CD14-positive monocyte (primary cell): ENCODE measurements around the gene CCDC107. TPM values are rescaled to one million over a fixed set of nuclear protein-coding genes. Genes with fewer than 3 reads are reported as not detected.
"Not testable (repeated sequence)": the region's sequence is repeated elsewhere in the genome, so short reads cannot be mapped to it uniquely, and the experiment has no call there.

ENCODE experiments used
- DNase-seq, 3 donors: peaks; one replicate each; pipeline ENCODE4 v3.0.0-alpha.2; 2011 to 2022
- H2AFZ ChIP-seq: 2 replicates; pipeline ENCODE4 v1.6.0; 2012; ENCODE audit warnings: mild to moderate bottlenecking, low read depth, low read length, inconsistent platforms; ENCODE audit not compliant: insufficient read depth, poor library complexity, severe bottlenecking
- H3K27ac ChIP-seq, 2 donors: 1 replicate in 1 of 2; 2 replicates in 1 of 2; pipeline ENCODE4 v1.5.1; 2012 to 2013; ENCODE audit warnings: low read length in 2 of 2, control low read depth in 1 of 2, inconsistent platforms in 1 of 2, low read depth in 1 of 2, mild to moderate bottlenecking in 1 of 2
- H3K27me3 ChIP-seq, 2 donors: one replicate each; pipeline versions ENCODE4 v1.6.0 to v1.6.1; 2011 to 2013; ENCODE audit warnings: low read length in 2 of 2; ENCODE audit not compliant: control insufficient read depth in 2 of 2, insufficient read depth in 2 of 2
- H3K36me3 ChIP-seq, 2 donors: replicated peaks in 1 of 2; 1 replicate in 1 of 2; 2 replicates in 1 of 2; pipeline versions ENCODE4 v1.5.1 to v1.6.1; 2012 to 2013; ENCODE audit warnings: low read length in 2 of 2, control low read depth in 1 of 2, inconsistent platforms in 1 of 2, mild to moderate bottlenecking in 1 of 2; ENCODE audit not compliant: insufficient read depth in 2 of 2, control insufficient read depth in 1 of 2
- H3K4me1 ChIP-seq, 2 donors: 1 replicate in 1 of 2; 2 replicates in 1 of 2; pipeline versions ENCODE4 v1.5.1 to v1.6.1; 2012 to 2013; ENCODE audit warnings: low read length in 2 of 2, control low read depth in 1 of 2, inconsistent platforms in 1 of 2, mild to moderate bottlenecking in 1 of 2, moderate library complexity in 1 of 2; ENCODE audit not compliant: insufficient read depth in 2 of 2, control insufficient read depth in 1 of 2
- H3K4me2 ChIP-seq: replicated peaks from 2 replicates; pipeline ENCODE3; 2012; ENCODE audit warnings: low read length, moderate library complexity, mild to moderate bottlenecking; ENCODE audit not compliant: poor library complexity, severe bottlenecking; ENCODE audit errors: extremely low read depth
- H3K4me3 ChIP-seq, 3 experiments: fragments of 200-600 bp in 1 of 3; sonication (generic) in 1 of 3; replicated peaks in 1 of 3; 1 replicate in 2 of 3; 2 replicates in 1 of 3; pipeline ENCODE4 v1.5.1; 2011 to 2013; ENCODE audit warnings: low read length in 3 of 3, mild to moderate bottlenecking in 3 of 3, control low read depth in 2 of 3, low read depth in 2 of 3, inconsistent platforms in 1 of 3, moderate library complexity in 1 of 3
- H3K79me2 ChIP-seq: 2 replicates; pipeline ENCODE4 v1.6.0; 2012; ENCODE audit warnings: mild to moderate bottlenecking, control low read depth, inconsistent platforms, low read length, moderate library complexity; ENCODE audit not compliant: insufficient read depth
- H3K9ac ChIP-seq: 2 replicates; pipeline ENCODE4 v1.6.0; 2017; ENCODE audit warnings: low read length, mild to moderate bottlenecking; ENCODE audit not compliant: insufficient read depth, poor library complexity, severe bottlenecking
- H3K9me3 ChIP-seq, 2 donors: replicated peaks in 1 of 2; 1 replicate in 1 of 2; 2 replicates in 1 of 2; pipeline versions ENCODE4 v1.5.1 to v1.6.1; 2012 to 2013; ENCODE audit warnings: low read length in 2 of 2, control low read depth in 1 of 2; ENCODE audit not compliant: control insufficient read depth in 1 of 2, insufficient read depth in 1 of 2
- H4K20me1 ChIP-seq: 2 replicates; pipeline ENCODE4 v1.6.0; 2012; ENCODE audit warnings: mild to moderate bottlenecking, low read length, control low read depth, moderate library complexity; ENCODE audit not compliant: insufficient read depth
- H3K27ac Mint-ChIP-seq, 7 donors: one replicate each; pipeline ENCODE4 v1.8.0; 2020; ENCODE audit warnings: mild to moderate bottlenecking in 7 of 7, mixed read lengths in 7 of 7, moderate library complexity in 6 of 7, inconsistent platforms in 2 of 7
- H3K27me3 Mint-ChIP-seq, 3 donors: one replicate each; pipeline ENCODE4 v1.8.0; 2021 to 2022; ENCODE audit warnings: low read depth in 3 of 3, mild to moderate bottlenecking in 3 of 3, mixed read lengths in 3 of 3, moderate library complexity in 3 of 3, inconsistent platforms in 1 of 3
- H3K36me3 Mint-ChIP-seq, 2 donors: one replicate each; pipeline ENCODE4 v1.8.0; 2020; ENCODE audit warnings: mixed read lengths in 2 of 2, inconsistent platforms in 1 of 2, mild to moderate bottlenecking in 1 of 2
- H3K4me1 Mint-ChIP-seq: one replicate; pipeline ENCODE4 v1.8.0; 2020; ENCODE audit warnings: mild to moderate bottlenecking, mixed read lengths
- H3K4me3 Mint-ChIP-seq, 2 donors: one replicate each; pipeline ENCODE4 v1.8.0; 2020; ENCODE audit warnings: mild to moderate bottlenecking in 2 of 2, mixed read lengths in 2 of 2, moderate library complexity in 1 of 2
- H3K9me3 Mint-ChIP-seq, 7 donors: one replicate each; pipeline ENCODE4 v1.8.0; 2020 to 2022; ENCODE audit warnings: mixed read lengths in 7 of 7, mild to moderate bottlenecking in 6 of 7, moderate library complexity in 6 of 7, inconsistent platforms in 2 of 7
- WGBS: methylation state at CpG from one replicate; pipeline ENCODE4 v1.1.5; 2013; ENCODE audit warnings: missing lambda C conversion rate; ENCODE audit not compliant: insufficient coverage; 5-methylcytosine and 5-hydroxymethylcytosine counted together
- intact Hi-C, 2 donors: fragments of 100-400 bp; cut with micrococcal nuclease; formaldehyde crosslinking; loops; one replicate each; pipeline versions ENCODE4 v1.15.0 to v1.15.1; 2023
- polyA plus RNA-seq, 3 donors: library from polyadenylated mRNA; depleted of rRNA in 1 of 3; unstranded in 2 of 3; stranded (reverse) in 1 of 3; fragments of 300-500 nt in 2 of 3; fragments of >200 nt in 1 of 3; fragmentation: Illumina TruSeq in 2 of 3; gene quantifications; 1 replicate in 2 of 3; 2 replicates in 1 of 3; pipeline ENCODE4 v1.2.3, GENCODE V29; 2012 to 2021

CCDC107 gene
- polyA plus RNA-seq, 3 donors, result 17.2 to 32.6 (median 23.2) TPM

DNA sequence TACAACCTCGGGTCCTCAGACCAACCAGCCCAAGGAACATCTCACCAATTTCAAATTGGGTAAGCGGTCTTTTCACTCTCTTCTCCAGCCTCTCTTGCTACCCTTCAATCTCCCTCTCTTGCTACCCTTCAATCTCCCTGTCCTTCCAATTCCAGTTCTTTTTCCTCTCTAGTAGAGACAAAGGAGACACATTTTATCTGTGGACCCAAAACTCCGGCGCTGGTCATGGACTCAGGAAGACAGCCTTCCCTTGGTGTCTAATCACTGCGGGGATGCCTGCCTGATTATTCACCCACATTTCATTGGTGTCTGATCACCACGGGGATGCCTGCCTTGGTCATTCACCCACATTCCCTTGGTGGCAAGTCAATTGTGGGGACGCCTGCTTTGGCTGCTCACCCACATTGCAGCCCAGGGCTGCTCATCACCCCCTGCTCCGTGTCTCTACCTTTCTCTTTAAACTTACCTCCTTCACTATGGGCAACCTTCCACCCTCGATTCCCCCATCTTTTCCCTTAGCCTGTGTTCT lies 20.6 kb upstream of the CCDC107 start:
- H2AFZ ChIP-seq, H3K36me3 ChIP-seq, H3K9me3 ChIP-seq, H3K79me2 ChIP-seq, H3K36me3 Mint-ChIP-seq, H4K20me1 ChIP-seq, H3K9ac ChIP-seq, H3K4me3 Mint-ChIP-seq, H3K27me3 Mint-ChIP-seq, H3K27me3 ChIP-seq, intact Hi-C loops, H3K4me3 ChIP-seq, H3K9me3 Mint-ChIP-seq, H3K4me2 ChIP-seq, DNase-seq: not testable (repeated sequence)
- Mint-ChIP-seq H3K27ac (peak overlapping the region; percentile 35 to 92 (median 81)), H3K4me1 (peaks cover 88% of the 10 kb centered on the region)
- peak overlapping the region in 1 of 2 donors; percentile 25 for H3K27ac ChIP-seq
- H3K4me1 ChIP-seq, result peaks cover 85 to 89% of the 10 kb centered on the region in 2 donors
- WGBS, result 95% methylated on average over 8 of the region's 9 CpGs

DNA sequence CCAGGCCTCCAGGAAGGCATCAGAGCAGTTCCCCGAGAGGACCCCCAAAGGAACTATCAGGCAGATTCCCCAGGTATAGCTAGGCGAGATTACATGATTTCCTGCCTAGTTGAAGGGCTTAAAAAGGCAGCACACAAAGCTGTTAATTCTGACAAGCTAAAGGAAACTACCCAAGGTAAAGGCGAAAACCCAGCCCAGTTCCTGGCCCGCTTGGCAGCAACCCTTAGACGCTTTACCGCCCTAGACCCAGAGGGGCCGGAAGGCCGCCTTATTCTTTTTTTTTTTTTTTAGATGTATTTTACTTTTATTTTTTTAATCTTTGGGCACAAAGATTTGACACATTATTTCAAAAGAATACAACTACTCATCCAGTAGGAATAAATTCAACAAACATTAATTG lies 19.3 kb upstream of the CCDC107 start:
- H3K27me3 Mint-ChIP-seq, H3K9ac ChIP-seq, DNase-seq, H3K36me3 ChIP-seq, H3K27me3 ChIP-seq, H2AFZ ChIP-seq, H3K4me3 ChIP-seq, H3K27ac Mint-ChIP-seq, H4K20me1 ChIP-seq, H3K79me2 ChIP-seq, H3K4me3 Mint-ChIP-seq, intact Hi-C loops, H3K4me2 ChIP-seq, H3K9me3 ChIP-seq, H3K9me3 Mint-ChIP-seq: not testable (repeated sequence)
- peaks cover 96% of the 10 kb centered on the region for H3K4me1 Mint-ChIP-seq
- Histone ChIP-seq H3K4me1 (peaks cover 82 to 89% of the 10 kb centered on the region in 2 donors), H3K27ac (peak overlapping the region; percentile 32 to 76)
- WGBS, result 14% methylated on average over 2 of the region's 8 CpGs
- peaks cover 12% of the 10 kb centered on the region in 2 donors for H3K36me3 Mint-ChIP-seq

DNA sequence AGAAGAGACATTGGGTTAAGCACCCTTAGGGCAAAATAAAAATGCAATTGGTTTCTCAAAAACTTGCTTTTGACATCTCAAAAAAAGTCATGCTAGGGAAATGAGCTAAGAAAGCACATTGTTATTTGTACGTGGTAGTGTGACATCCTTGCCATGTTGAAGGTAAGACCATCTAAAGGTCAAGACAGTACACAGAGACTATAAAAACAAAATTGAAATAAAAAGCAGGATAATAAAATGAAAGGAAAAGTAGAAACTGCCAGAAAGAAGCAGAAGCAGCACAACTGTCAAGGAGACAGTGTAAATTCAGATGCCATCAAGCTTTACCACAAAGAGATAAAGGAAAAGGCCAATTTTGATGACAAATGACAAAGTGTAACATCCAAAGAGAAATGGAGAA lies 18.9 kb upstream of the CCDC107 start:
- peaks cover 12% of the 10 kb centered on the region in 2 donors for H3K36me3 Mint-ChIP-seq
- H3K27me3 ChIP-seq, H3K36me3 ChIP-seq, H3K4me3 Mint-ChIP-seq, H3K9me3 Mint-ChIP-seq, intact Hi-C loops, H3K9me3 ChIP-seq, DNase-seq, H2AFZ ChIP-seq, H3K27me3 Mint-ChIP-seq, H3K9ac ChIP-seq, H4K20me1 ChIP-seq, H3K79me2 ChIP-seq: not testable (repeated sequence)
- Histone ChIP-seq H3K27ac (peak overlapping the region in 1 of 2 donors; percentile 76), H3K4me1 (peaks cover 85 to 89% of the 10 kb centered on the region in 2 donors), H3K4me2 (peak overlapping the region; percentile 19), H3K4me3 (peak overlapping the region in 1 of 3 experiments; percentile 42)
- peak overlapping the region in 6 of 7 donors; percentile 59 to 82 (median 79) for H3K27ac Mint-ChIP-seq
- WGBS, result no CpG with 5 or more reads among the region's 1 CpG
- peaks cover 94% of the 10 kb centered on the region for H3K4me1 Mint-ChIP-seq
